Mesendoderm (in vitro differentiated cells): ENCODE data around the gene TMEM117.

ENCODE experiments used
- DNase-seq: peaks from one replicate; pipeline ENCODE4 v3.0.0; 2013
- H2AK5ac ChIP-seq: 2 replicates; pipeline ENCODE4 v1.6.1; 2013; ENCODE audit warnings: low read length, inconsistent platforms
- H2BK120ac ChIP-seq: 2 replicates; pipeline ENCODE4 v1.6.1; 2013; ENCODE audit warnings: low read depth, mild to moderate bottlenecking, low read length, moderate library complexity, mixed read lengths
- H2BK15ac ChIP-seq: replicated peaks from 2 replicates; pipeline ENCODE4 v1.6.1; 2013; ENCODE audit warnings: low read depth, mild to moderate bottlenecking, moderate library complexity
- H2BK5ac ChIP-seq: 2 replicates; pipeline ENCODE4 v1.6.1; 2013; ENCODE audit warnings: low read length, inconsistent platforms
- H3K18ac ChIP-seq: 2 replicates; pipeline ENCODE4 v1.6.1; 2013; ENCODE audit warnings: mild to moderate bottlenecking, low read length, mixed read lengths
- H3K23ac ChIP-seq: one replicate; pipeline ENCODE4 v1.6.1; 2013; ENCODE audit warnings: low read length
- H3K27ac ChIP-seq: 2 replicates; pipeline ENCODE4 v1.5.1; 2013; ENCODE audit warnings: low read depth, mild to moderate bottlenecking, inconsistent platforms, low read length, moderate library complexity
- H3K27me3 ChIP-seq: 2 replicates; pipeline ENCODE4 v1.6.1; 2013; ENCODE audit warnings: low read length, control low read depth, mild to moderate bottlenecking, inconsistent platforms; ENCODE audit not compliant: insufficient read depth, poor library complexity
- H3K36me3 ChIP-seq: 2 replicates; pipeline ENCODE4 v1.6.1; 2013; ENCODE audit warnings: low read length, inconsistent platforms; ENCODE audit not compliant: control insufficient read depth, insufficient read depth
- H3K4ac ChIP-seq: one replicate; pipeline ENCODE4 v1.6.1; 2013; ENCODE audit warnings: low read depth, mild to moderate bottlenecking, low read length, moderate library complexity
- H3K4me1 ChIP-seq: 2 replicates; pipeline ENCODE4 v1.6.1; 2013; ENCODE audit warnings: low read depth, low read length, inconsistent platforms; ENCODE audit not compliant: control insufficient read depth
- H3K4me2 ChIP-seq: 2 replicates; pipeline ENCODE4 v1.6.1; 2013; ENCODE audit warnings: low read length
- H3K4me3 ChIP-seq: 2 replicates; pipeline ENCODE4 v1.5.1; 2013; ENCODE audit warnings: mild to moderate bottlenecking, low read length
- H3K56ac ChIP-seq: one replicate; pipeline ENCODE4 v1.6.1; 2013; ENCODE audit warnings: low read length
- H3K79me1 ChIP-seq: 2 replicates; pipeline ENCODE4 v1.6.1; 2013; ENCODE audit warnings: low read length, inconsistent platforms
- H3K79me2 ChIP-seq: 2 replicates; pipeline ENCODE4 v1.6.1; 2013; ENCODE audit warnings: mild to moderate bottlenecking, low read length; ENCODE audit not compliant: control insufficient read depth, insufficient read depth
- H3K9ac ChIP-seq: 2 replicates; pipeline ENCODE4 v1.6.1; 2013; ENCODE audit warnings: low read length, inconsistent platforms
- H4K5ac ChIP-seq: one replicate; pipeline ENCODE4 v1.6.1; 2013; ENCODE audit warnings: low read length
- H4K8ac ChIP-seq: one replicate; pipeline ENCODE4 v1.6.1; 2013; ENCODE audit warnings: low read depth, mild to moderate bottlenecking, control low read depth, low read length, moderate library complexity
- WGBS: extraction: QIAGEN DNeasy Blood & Tissue Kit; methylation state at CpG from one replicate; pipeline ENCODE4 v1.1.7; 2013; ENCODE audit warnings: low lambda C conversion rate, missing lambda C conversion rate; ENCODE audit not compliant: insufficient coverage; ENCODE audit errors: extremely low coverage; 5-methylcytosine and 5-hydroxymethylcytosine counted together

TMEM117 gene

GRCh38 chr12:44003721-44004120 is 167.8 kb downstream of the TMEM117 start:
- H3K18ac ChIP-seq, result no peak overlapping the region
- no peak overlapping the region for H4K8ac ChIP-seq
- H3K4me2 ChIP-seq, result no peak overlapping the region
- H3K79me1 ChIP-seq, result no peaks in the 10 kb centered on the region
- no peak overlapping the region for H3K23ac ChIP-seq
- no peak overlapping the region for H2BK5ac ChIP-seq
- H2BK120ac ChIP-seq, result no peak overlapping the region
- H2BK15ac ChIP-seq, result no peak overlapping the region
- no peak overlapping the region for H3K27ac ChIP-seq
- no peak overlapping the region for H3K56ac ChIP-seq
- H3K4ac ChIP-seq, result no peak overlapping the region
- DNase-seq, result no peak
- no peaks in the 10 kb centered on the region for H3K27me3 ChIP-seq
- no peak overlapping the region for H4K5ac ChIP-seq
- H3K4me3 ChIP-seq, result no peak overlapping the region
- H3K9ac ChIP-seq, result no peak overlapping the region
- H2AK5ac ChIP-seq, result no peak overlapping the region
- no peaks in the 10 kb centered on the region for H3K36me3 ChIP-seq
- H3K79me2 ChIP-seq, result no peaks in the 10 kb centered on the region
- no peaks in the 10 kb centered on the region for H3K4me1 ChIP-seq

GRCh38 chr12:44015333-44015941 is 179.6 kb downstream of the TMEM117 start:
- H4K8ac ChIP-seq, result no peak overlapping the region
- no peak overlapping the region for H2BK120ac ChIP-seq
- H3K4ac ChIP-seq, result no peak overlapping the region
- H3K27ac ChIP-seq, result no peak overlapping the region
- H2BK15ac ChIP-seq, result no peak overlapping the region
- no peak overlapping the region for H3K18ac ChIP-seq
- WGBS, result no CpG with 5 or more reads among the region's 3 CpGs
- DNase-seq, result peak; percentile 60
- H3K9ac ChIP-seq, result no peak overlapping the region
- no peaks in the 10 kb centered on the region for H3K79me2 ChIP-seq
- no peak overlapping the region for H3K23ac ChIP-seq
- H3K4me1 ChIP-seq, result no peaks in the 10 kb centered on the region
- H2BK5ac ChIP-seq, result no peak overlapping the region
- no peak overlapping the region for H2AK5ac ChIP-seq
- no peaks in the 10 kb centered on the region for H3K79me1 ChIP-seq
- no peak overlapping the region for H3K4me3 ChIP-seq
- H4K5ac ChIP-seq, result no peak overlapping the region
- H3K36me3 ChIP-seq, result no peaks in the 10 kb centered on the region
- H3K27me3 ChIP-seq, result no peaks in the 10 kb centered on the region
- H3K4me2 ChIP-seq, result no peak overlapping the region
- H3K56ac ChIP-seq, result no peak overlapping the region

- H3K4me2 ChIP-seq, result no peak overlapping the region
Observed at GRCh38 chr12:44017216-44017615, 181.3 kb downstream of the TMEM117 start.

GRCh38 chr12:44019118-44019517 is 183.2 kb downstream of the TMEM117 start:
- H2BK120ac ChIP-seq, result no peak overlapping the region
- no CpG with 5 or more reads among the region's 2 CpGs for WGBS
- H4K8ac ChIP-seq, result no peak overlapping the region
- no peak overlapping the region for H3K56ac ChIP-seq
- H3K79me2 ChIP-seq, result no peaks in the 10 kb centered on the region
- H3K27ac ChIP-seq, result no peak overlapping the region
- H3K4ac ChIP-seq, result no peak overlapping the region
- H3K4me1 ChIP-seq, result no peaks in the 10 kb centered on the region
- no peak overlapping the region for H2BK5ac ChIP-seq
- no peaks in the 10 kb centered on the region for H3K79me1 ChIP-seq
- no peak overlapping the region for H3K9ac ChIP-seq
- no peak overlapping the region for H2AK5ac ChIP-seq
- H3K18ac ChIP-seq, result no peak overlapping the region
- H3K4me3 ChIP-seq, result no peak overlapping the region
- H3K36me3 ChIP-seq, result no peaks in the 10 kb centered on the region
- no peak overlapping the region for H2BK15ac ChIP-seq
- no peak overlapping the region for H3K23ac ChIP-seq
- peak; percentile 75 for DNase-seq
- no peaks in the 10 kb centered on the region for H3K27me3 ChIP-seq
- H4K5ac ChIP-seq, result no peak overlapping the region
- no peak overlapping the region for H3K4me2 ChIP-seq

More at GRCh38 chr12:44017216-44017615, 181.3 kb downstream of the TMEM117 start:
- H3K56ac ChIP-seq, result no peak overlapping the region
- no peaks in the 10 kb centered on the region for H3K79me2 ChIP-seq
- no peaks in the 10 kb centered on the region for H3K4me1 ChIP-seq
- H4K8ac ChIP-seq, result no peak overlapping the region
- no peak overlapping the region for H3K4ac ChIP-seq
- H3K79me1 ChIP-seq, result no peaks in the 10 kb centered on the region
- H3K27ac ChIP-seq, result no peak overlapping the region
- H2AK5ac ChIP-seq, result no peak overlapping the region
- no peak overlapping the region for H3K18ac ChIP-seq
- H3K23ac ChIP-seq, result no peak overlapping the region
- H3K27me3 ChIP-seq, result no peaks in the 10 kb centered on the region
- H3K36me3 ChIP-seq, result no peaks in the 10 kb centered on the region
- H3K9ac ChIP-seq, result no peak overlapping the region
- H3K4me3 ChIP-seq, result no peak overlapping the region
- H2BK120ac ChIP-seq, result no peak overlapping the region
- no peak overlapping the region for H2BK15ac ChIP-seq
- H4K5ac ChIP-seq, result no peak overlapping the region
- H2BK5ac ChIP-seq, result no peak overlapping the region
- DNase-seq, result no peak

- H3K79me2 ChIP-seq, result no peaks in the 10 kb centered on the region
- no peaks in the 10 kb centered on the region for H3K36me3 ChIP-seq
- no peak overlapping the region for H2BK5ac ChIP-seq
- H3K79me1 ChIP-seq, result no peaks in the 10 kb centered on the region
- H3K27ac ChIP-seq, result no peak overlapping the region
- H3K4me3 ChIP-seq, result no peak overlapping the region
- H3K4me2 ChIP-seq, result no peak overlapping the region
- no peak overlapping the region for H3K23ac ChIP-seq
- H3K4me1 ChIP-seq, result no peaks in the 10 kb centered on the region
- no CpG with 5 or more reads among the region's 1 CpG for WGBS
- no peak overlapping the region for H3K4ac ChIP-seq
- H2BK120ac ChIP-seq, result no peak overlapping the region
- no peak overlapping the region for H3K9ac ChIP-seq
- H4K5ac ChIP-seq, result no peak overlapping the region
- H4K8ac ChIP-seq, result no peak overlapping the region
- no peak for DNase-seq
- no peaks in the 10 kb centered on the region for H3K27me3 ChIP-seq
- no peak overlapping the region for H2BK15ac ChIP-seq
- H2AK5ac ChIP-seq, result no peak overlapping the region
- no peak overlapping the region for H3K56ac ChIP-seq
- H3K18ac ChIP-seq, result no peak overlapping the region
Observed at GRCh38 chr12:44020555-44020954, 184.7 kb downstream of the TMEM117 start.

- H3K18ac ChIP-seq, result no peak overlapping the region
- no peak for DNase-seq
- H4K5ac ChIP-seq, result no peak overlapping the region
- no peaks in the 10 kb centered on the region for H3K36me3 ChIP-seq
- WGBS, result no CpG with 5 or more reads among the region's 1 CpG
- no peaks in the 10 kb centered on the region for H3K27me3 ChIP-seq
- H3K56ac ChIP-seq, result no peak overlapping the region
- H3K79me1 ChIP-seq, result no peaks in the 10 kb centered on the region
- H3K4me1 ChIP-seq, result no peaks in the 10 kb centered on the region
- H3K27ac ChIP-seq, result no peak overlapping the region
- H3K4me2 ChIP-seq, result no peak overlapping the region
- H2BK120ac ChIP-seq, result no peak overlapping the region
- no peak overlapping the region for H3K4me3 ChIP-seq
- no peak overlapping the region for H4K8ac ChIP-seq
- H2BK5ac ChIP-seq, result no peak overlapping the region
- H3K23ac ChIP-seq, result no peak overlapping the region
- no peak overlapping the region for H3K9ac ChIP-seq
- no peak overlapping the region for H3K4ac ChIP-seq
- H2BK15ac ChIP-seq, result no peak overlapping the region
- no peak overlapping the region for H2AK5ac ChIP-seq
- no peaks in the 10 kb centered on the region for H3K79me2 ChIP-seq
Observed at GRCh38 chr12:44021471-44021971, 185.6 kb downstream of the TMEM117 start.
